H1 (cell line): ENCODE data around the gene RERE. TPM values are rescaled to one million over a fixed set of nuclear protein-coding genes. Genes with fewer than 3 reads are reported as not detected.

ENCODE experiments used
- CHD1 ChIP-seq: IDR thresholded peaks from 2 replicates; pipeline ENCODE4 v1.6.1; 2012; ENCODE audit warnings: low read depth, low read length, improper control_type of control experiment
- CHD2 ChIP-seq: IDR thresholded peaks from 2 replicates; pipeline ENCODE4 v1.6.1; 2012; ENCODE audit warnings: low read length, improper control_type of control experiment
- GTF2F1 ChIP-seq: IDR thresholded peaks from 2 replicates; pipeline ENCODE4 v1.6.1; 2012; ENCODE audit warnings: low read depth, low read length, improper control_type of control experiment, borderline replicate concordance
- POLR2A ChIP-seq, 2 experiments: IDR thresholded peaks; 1 replicate in 1 of 2; 2 replicates in 1 of 2; pipeline ENCODE4 v1.6.1; 2011; ENCODE audit warnings: low read depth in 2 of 2, low read length in 2 of 2, mild to moderate bottlenecking in 2 of 2; ENCODE audit errors: control extremely low read depth in 1 of 2
- POU5F1 ChIP-seq: IDR thresholded peaks from 2 replicates; pipeline ENCODE4 v1.6.1; 2011; ENCODE audit warnings: low read depth, mild to moderate bottlenecking, low read length, moderate library complexity
- SIRT6 ChIP-seq: IDR thresholded peaks from one replicate; pipeline ENCODE4 v1.7.1; 2012; ENCODE audit warnings: low read length, inconsistent platforms
- SP2 ChIP-seq: IDR thresholded peaks from 2 replicates; pipeline ENCODE4 v1.6.1; 2012; ENCODE audit warnings: mild to moderate bottlenecking, low read length, inconsistent platforms
- TEAD4 ChIP-seq: IDR thresholded peaks from 2 replicates; pipeline ENCODE4 v1.6.1; 2012; ENCODE audit warnings: low read depth, low read length, inconsistent platforms, mixed read lengths
- polyA plus RNA-seq, 7 experiments: library from polyadenylated mRNA; depleted of rRNA in 3 of 7; stranded (reverse) in 5 of 7; unstranded in 2 of 7; fragments of >200 nt in 5 of 7; fragments of 200-250 nt in 2 of 7; gene quantifications; 1 replicate in 5 of 7; 2 replicates in 1 of 7; 4 replicates in 1 of 7; pipeline versions ENCODE4 v1.2.1 to v1.2.3, GENCODE V29; 2011 to 2013; ENCODE audit warnings: missing spikeins in 2 of 7, mixed read lengths in 2 of 7
- total RNA-seq: library from RNA; stranded (reverse); fragmentation: NEBNext Ultra II Directional; extraction: Animal tissue kit (Norgen Biotek cat#: 25700); gene quantifications from 2 replicates; pipeline ENCODE4 v1.2.1, GENCODE V29; 2021
- TF ChIP-seq, protein P1 (sequence below): fragments of 300-600 bp; sonication (generic); IDR thresholded peaks from 2 replicates; pipeline ENCODE4 v1.7.1; 2012; ENCODE audit warnings: low read length, moderate library complexity, mild to moderate bottlenecking, inconsistent platforms; ENCODE audit not compliant: insufficient replicate concordance
- TF ChIP-seq, protein P2 (sequence below): IDR thresholded peaks from 2 replicates; pipeline ENCODE4 v1.6.1; 2012; ENCODE audit warnings: low read length, inconsistent platforms

RERE gene
- total and polyA plus RNA-seq, 2 of the 8 experiments (the other 6 are each of a cell fraction or from before 2014, with no cell fraction given) = 15.3 to 142 TPM

DNA sequence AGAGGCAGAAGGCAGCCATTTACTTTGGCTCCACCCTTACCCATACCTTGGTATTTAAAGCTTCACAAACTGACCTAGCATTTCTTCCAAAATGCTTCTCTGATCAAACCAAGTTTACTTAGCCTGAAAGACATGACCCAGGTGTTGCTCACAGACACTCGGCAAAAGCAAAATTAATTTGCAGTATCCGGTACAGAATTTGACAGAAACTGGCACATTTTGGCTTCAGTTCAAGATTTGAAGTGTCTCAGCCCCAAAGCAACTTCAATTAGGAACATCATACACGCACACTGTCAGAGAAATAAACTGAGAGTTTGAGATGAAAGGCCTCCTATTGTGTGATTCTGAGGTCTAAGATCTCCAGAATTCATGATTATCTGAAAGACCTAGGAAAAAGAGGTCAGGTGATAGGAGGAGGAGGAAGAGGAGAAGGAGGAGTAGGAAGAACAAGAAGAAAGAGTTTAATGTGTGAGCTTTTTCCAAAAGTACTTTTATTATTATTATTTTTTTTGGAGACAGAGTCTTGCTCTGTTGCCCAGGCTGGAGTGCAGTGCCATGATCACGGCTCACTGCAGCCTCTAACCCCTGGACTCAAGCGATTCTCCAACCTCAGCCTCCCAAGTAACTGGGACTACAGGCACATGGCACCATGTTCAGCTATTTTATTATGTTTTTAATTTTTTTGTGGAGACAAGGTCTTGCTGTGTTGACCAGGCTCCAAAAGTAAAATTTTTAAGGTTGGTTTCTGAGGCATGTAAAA lies 355.9 kb downstream of the RERE start (continued):
- TF ChIP-seq, protein P1, sequence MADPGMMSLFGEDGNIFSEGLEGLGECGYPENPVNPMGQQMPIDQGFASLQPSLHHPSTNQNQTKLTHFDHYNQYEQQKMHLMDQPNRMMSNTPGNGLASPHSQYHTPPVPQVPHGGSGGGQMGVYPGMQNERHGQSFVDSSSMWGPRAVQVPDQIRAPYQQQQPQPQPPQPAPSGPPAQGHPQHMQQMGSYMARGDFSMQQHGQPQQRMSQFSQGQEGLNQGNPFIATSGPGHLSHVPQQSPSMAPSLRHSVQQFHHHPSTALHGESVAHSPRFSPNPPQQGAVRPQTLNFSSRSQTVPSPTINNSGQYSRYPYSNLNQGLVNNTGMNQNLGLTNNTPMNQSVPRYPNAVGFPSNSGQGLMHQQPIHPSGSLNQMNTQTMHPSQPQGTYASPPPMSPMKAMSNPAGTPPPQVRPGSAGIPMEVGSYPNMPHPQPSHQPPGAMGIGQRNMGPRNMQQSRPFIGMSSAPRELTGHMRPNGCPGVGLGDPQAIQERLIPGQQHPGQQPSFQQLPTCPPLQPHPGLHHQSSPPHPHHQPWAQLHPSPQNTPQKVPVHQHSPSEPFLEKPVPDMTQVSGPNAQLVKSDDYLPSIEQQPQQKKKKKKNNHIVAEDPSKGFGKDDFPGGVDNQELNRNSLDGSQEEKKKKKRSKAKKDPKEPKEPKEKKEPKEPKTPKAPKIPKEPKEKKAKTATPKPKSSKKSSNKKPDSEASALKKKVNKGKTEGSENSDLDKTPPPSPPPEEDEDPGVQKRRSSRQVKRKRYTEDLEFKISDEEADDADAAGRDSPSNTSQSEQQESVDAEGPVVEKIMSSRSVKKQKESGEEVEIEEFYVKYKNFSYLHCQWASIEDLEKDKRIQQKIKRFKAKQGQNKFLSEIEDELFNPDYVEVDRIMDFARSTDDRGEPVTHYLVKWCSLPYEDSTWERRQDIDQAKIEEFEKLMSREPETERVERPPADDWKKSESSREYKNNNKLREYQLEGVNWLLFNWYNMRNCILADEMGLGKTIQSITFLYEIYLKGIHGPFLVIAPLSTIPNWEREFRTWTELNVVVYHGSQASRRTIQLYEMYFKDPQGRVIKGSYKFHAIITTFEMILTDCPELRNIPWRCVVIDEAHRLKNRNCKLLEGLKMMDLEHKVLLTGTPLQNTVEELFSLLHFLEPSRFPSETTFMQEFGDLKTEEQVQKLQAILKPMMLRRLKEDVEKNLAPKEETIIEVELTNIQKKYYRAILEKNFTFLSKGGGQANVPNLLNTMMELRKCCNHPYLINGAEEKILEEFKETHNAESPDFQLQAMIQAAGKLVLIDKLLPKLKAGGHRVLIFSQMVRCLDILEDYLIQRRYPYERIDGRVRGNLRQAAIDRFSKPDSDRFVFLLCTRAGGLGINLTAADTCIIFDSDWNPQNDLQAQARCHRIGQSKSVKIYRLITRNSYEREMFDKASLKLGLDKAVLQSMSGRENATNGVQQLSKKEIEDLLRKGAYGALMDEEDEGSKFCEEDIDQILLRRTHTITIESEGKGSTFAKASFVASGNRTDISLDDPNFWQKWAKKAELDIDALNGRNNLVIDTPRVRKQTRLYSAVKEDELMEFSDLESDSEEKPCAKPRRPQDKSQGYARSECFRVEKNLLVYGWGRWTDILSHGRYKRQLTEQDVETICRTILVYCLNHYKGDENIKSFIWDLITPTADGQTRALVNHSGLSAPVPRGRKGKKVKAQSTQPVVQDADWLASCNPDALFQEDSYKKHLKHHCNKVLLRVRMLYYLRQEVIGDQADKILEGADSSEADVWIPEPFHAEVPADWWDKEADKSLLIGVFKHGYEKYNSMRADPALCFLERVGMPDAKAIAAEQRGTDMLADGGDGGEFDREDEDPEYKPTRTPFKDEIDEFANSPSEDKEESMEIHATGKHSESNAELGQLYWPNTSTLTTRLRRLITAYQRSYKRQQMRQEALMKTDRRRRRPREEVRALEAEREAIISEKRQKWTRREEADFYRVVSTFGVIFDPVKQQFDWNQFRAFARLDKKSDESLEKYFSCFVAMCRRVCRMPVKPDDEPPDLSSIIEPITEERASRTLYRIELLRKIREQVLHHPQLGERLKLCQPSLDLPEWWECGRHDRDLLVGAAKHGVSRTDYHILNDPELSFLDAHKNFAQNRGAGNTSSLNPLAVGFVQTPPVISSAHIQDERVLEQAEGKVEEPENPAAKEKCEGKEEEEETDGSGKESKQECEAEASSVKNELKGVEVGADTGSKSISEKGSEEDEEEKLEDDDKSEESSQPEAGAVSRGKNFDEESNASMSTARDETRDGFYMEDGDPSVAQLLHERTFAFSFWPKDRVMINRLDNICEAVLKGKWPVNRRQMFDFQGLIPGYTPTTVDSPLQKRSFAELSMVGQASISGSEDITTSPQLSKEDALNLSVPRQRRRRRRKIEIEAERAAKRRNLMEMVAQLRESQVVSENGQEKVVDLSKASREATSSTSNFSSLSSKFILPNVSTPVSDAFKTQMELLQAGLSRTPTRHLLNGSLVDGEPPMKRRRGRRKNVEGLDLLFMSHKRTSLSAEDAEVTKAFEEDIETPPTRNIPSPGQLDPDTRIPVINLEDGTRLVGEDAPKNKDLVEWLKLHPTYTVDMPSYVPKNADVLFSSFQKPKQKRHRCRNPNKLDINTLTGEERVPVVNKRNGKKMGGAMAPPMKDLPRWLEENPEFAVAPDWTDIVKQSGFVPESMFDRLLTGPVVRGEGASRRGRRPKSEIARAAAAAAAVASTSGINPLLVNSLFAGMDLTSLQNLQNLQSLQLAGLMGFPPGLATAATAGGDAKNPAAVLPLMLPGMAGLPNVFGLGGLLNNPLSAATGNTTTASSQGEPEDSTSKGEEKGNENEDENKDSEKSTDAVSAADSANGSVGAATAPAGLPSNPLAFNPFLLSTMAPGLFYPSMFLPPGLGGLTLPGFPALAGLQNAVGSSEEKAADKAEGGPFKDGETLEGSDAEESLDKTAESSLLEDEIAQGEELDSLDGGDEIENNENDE = no peak
- no peak for TF ChIP-seq POLR2A (IDR thresholded peaks at IDR 0.05; ENCODE audit: control extremely low read depth in 1 of 2, low read depth in 2 of 2, low read length in 2 of 2)
- TF ChIP-seq SP2 = no peak
- no peak for TF ChIP-seq SIRT6
- TF ChIP-seq TEAD4 = no peak
- no peak for TF ChIP-seq POU5F1
- TF ChIP-seq, protein P2, sequence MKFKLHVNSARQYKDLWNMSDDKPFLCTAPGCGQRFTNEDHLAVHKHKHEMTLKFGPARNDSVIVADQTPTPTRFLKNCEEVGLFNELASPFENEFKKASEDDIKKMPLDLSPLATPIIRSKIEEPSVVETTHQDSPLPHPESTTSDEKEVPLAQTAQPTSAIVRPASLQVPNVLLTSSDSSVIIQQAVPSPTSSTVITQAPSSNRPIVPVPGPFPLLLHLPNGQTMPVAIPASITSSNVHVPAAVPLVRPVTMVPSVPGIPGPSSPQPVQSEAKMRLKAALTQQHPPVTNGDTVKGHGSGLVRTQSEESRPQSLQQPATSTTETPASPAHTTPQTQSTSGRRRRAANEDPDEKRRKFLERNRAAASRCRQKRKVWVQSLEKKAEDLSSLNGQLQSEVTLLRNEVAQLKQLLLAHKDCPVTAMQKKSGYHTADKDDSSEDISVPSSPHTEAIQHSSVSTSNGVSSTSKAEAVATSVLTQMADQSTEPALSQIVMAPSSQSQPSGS = no peak
- no peak for TF ChIP-seq GTF2F1
- no peak for TF ChIP-seq CHD2
- no peak for TF ChIP-seq CHD1
